Lower lobe of right lung (tissue), 2 donors: ENCODE measurements around the gene ALG1L2. TPM values are rescaled to one million over a fixed set of nuclear protein-coding genes. Genes with fewer than 3 reads are reported as not detected.
"Not testable (repeated sequence)": the region's sequence is repeated elsewhere in the genome, so short reads cannot be mapped to it uniquely, and the experiment has no call there.

ENCODE experiments used
- ATAC-seq, 2 donors: fragments of 200-7000 bp; cut with Tn5 transposase; one replicate each; pipeline ENCODE4 v1.9.1; 2020 to 2022; ENCODE audit warnings: mild to moderate bottlenecking in 2 of 2, moderate library complexity in 2 of 2
- DNase-seq: peaks from one replicate; pipeline ENCODE4 v3.0.0-alpha.2; 2020
- H3K27ac ChIP-seq: fragments of 200-600 bp; one replicate; pipeline ENCODE4 v1.8.0; 2022
- H3K27me3 ChIP-seq: fragments of 200-600 bp; one replicate; pipeline ENCODE4 v1.8.0; 2022; ENCODE audit warnings: low read depth
- H3K36me3 ChIP-seq: fragments of 200-600 bp; one replicate; pipeline ENCODE4 v1.8.0; 2022; ENCODE audit warnings: mild to moderate bottlenecking
- H3K4me1 ChIP-seq: fragments of 200-600 bp; one replicate; pipeline ENCODE4 v1.8.0; 2022
- H3K4me3 ChIP-seq: fragments of 200-600 bp; one replicate; pipeline ENCODE4 v1.8.0; 2022; ENCODE audit warnings: mild to moderate bottlenecking
- H3K9me3 ChIP-seq: fragments of 200-600 bp; one replicate; pipeline ENCODE4 v1.8.0; 2022
- intact Hi-C: fragments of 100-400 bp; cut with DNase I; formaldehyde crosslinking; loops from one replicate; pipeline ENCODE4 v1.11.0; 2022
- total RNA-seq: library from RNA; stranded (reverse); fragmentation: NEBNext Ultra II Directional; extraction: Animal tissue kit (Norgen Biotek cat#: 25700); gene quantifications from one replicate; pipeline ENCODE4 v1.2.1, GENCODE V29; 2021
- TF ChIP-seq, protein P1 (sequence below): fragments of 200-600 bp; IDR thresholded peaks from one replicate; pipeline ENCODE4 v1.8.0; 2022; ENCODE audit warnings: antibody characterized with exemption, mild to moderate bottlenecking
- donor health status: DM: no; HTN: yes; CAD: no; lungs with severe emphysema.

Gene ALG1L2
- total RNA-seq, 1 donor from 2014 or later: 1.5 TPM

DNA sequence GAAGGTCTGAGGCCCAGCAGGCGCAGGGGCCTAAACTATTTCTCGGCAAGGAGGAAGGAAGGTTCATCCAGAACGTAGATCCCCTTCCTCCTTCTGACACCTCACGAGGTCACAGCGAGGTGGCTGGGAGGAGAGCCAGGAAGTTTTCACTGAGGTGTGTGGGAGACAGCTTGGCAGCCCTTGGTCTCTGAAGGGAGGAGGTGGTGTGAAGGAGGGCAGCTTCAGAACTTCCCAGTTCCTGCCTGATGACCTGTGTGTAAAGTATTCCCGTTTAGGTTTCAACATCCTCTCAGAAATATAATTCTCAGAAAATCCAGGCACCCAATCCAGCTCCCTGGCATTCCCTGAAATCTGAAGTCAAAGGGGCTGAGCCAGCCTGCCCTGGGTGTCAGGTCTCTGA, 22.9 kb upstream of the ALG1L2 start:
- H3K4me3 ChIP-seq, H3K4me1 ChIP-seq, H3K27me3 ChIP-seq, intact Hi-C loops, H3K9me3 ChIP-seq, H3K36me3 ChIP-seq: not testable (repeated sequence)
- DNase-seq (peak; percentile 52), ATAC-seq (peak in 1 of 2 donors; percentile 40)
- H3K27ac ChIP-seq: peak overlapping the region; percentile 49

DNA sequence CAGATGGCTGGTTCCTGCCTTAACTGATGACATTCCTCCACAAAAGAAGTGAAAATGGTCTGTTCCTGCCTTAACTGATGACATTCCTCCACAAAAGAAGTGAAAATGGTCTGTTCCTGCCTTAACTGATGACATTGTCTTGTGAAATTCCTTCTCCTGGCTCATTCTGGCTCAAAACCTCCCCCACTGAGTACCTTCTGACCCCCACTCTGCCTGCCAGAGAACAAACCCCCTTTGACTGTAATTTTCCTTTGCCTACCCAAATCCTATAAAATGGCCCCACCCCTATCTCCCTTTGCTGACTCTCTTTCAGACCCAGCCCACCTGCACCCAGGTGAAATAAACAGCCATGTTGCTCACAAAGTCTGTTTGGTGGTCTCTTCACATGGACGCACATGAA, 22.5 kb upstream of the ALG1L2 start:
- H3K4me1 ChIP-seq: not testable (repeated sequence)

DNA sequence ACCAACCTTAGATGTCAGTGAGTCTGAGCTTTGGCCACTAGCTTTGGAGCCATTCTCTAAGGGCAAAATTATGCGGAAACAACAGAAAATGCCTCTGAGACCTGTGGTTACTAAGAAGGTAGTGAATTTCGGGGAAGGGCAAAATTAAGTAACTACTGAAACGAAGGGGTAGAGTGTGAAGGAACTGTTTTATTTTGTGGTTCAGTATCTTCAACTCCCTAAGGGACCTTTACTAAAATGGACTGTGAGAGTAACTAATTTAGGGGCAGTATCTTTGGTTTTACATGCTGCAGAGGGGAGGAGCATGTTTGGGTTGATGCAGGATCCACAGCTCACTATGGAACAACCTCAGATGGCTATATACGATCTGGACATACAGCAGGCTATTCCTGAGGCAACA, 8.0 kb upstream of the ALG1L2 start:
- Histone ChIP-seq H3K27ac (no peak overlapping the region), H3K4me3 (no peak overlapping the region), H3K27me3 (no peaks in the 10 kb centered on the region), H3K36me3 (no peaks in the 10 kb centered on the region), H3K4me1 (no peaks in the 10 kb centered on the region), H3K9me3 (no peaks in the 10 kb centered on the region)
- ATAC-seq (no peak), DNase-seq (no peak)
- TF ChIP-seq, protein P1, sequence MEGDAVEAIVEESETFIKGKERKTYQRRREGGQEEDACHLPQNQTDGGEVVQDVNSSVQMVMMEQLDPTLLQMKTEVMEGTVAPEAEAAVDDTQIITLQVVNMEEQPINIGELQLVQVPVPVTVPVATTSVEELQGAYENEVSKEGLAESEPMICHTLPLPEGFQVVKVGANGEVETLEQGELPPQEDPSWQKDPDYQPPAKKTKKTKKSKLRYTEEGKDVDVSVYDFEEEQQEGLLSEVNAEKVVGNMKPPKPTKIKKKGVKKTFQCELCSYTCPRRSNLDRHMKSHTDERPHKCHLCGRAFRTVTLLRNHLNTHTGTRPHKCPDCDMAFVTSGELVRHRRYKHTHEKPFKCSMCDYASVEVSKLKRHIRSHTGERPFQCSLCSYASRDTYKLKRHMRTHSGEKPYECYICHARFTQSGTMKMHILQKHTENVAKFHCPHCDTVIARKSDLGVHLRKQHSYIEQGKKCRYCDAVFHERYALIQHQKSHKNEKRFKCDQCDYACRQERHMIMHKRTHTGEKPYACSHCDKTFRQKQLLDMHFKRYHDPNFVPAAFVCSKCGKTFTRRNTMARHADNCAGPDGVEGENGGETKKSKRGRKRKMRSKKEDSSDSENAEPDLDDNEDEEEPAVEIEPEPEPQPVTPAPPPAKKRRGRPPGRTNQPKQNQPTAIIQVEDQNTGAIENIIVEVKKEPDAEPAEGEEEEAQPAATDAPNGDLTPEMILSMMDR: no peak
- intact Hi-C loops: no loop called here

More for the DNA sequence above, 22.5 kb upstream of the ALG1L2 start:
- H3K36me3 ChIP-seq, H3K9me3 ChIP-seq, intact Hi-C loops, DNase-seq, ATAC-seq, H3K27me3 ChIP-seq, H3K4me3 ChIP-seq: not testable (repeated sequence)
- peak overlapping the region; percentile 49 for H3K27ac ChIP-seq

DNA sequence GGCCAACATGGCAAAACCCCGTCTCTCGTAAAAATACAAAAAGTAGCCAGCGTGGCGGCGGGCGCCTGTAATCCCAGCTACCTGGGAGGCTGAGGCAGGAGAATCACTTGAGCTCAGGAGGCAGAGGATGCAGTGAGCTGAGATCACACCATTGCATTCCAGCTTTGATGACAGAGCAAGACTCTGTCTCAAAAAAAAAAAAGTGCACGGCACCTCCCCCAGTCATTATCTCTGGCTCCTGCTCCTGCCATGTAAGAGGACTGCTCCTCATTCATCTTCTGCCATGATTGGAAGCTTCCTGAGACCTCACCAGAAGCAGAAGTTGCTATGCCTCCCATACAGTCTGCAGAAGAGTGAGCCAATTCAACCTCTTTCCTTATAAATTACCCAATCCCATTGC, 4.0 kb upstream of the ALG1L2 start:
- H3K36me3 ChIP-seq: no peaks in the 10 kb centered on the region
- DNase-seq (no peak), ATAC-seq (no peak)
- H3K4me1 ChIP-seq: no peaks in the 10 kb centered on the region
- TF ChIP-seq, protein P1: no peak
- no peaks in the 10 kb centered on the region for H3K9me3 ChIP-seq
- intact Hi-C loops: no loop called here
- H3K4me3 ChIP-seq: no peak overlapping the region
- no peaks in the 10 kb centered on the region for H3K27me3 ChIP-seq
- no peak overlapping the region for H3K27ac ChIP-seq

DNA sequence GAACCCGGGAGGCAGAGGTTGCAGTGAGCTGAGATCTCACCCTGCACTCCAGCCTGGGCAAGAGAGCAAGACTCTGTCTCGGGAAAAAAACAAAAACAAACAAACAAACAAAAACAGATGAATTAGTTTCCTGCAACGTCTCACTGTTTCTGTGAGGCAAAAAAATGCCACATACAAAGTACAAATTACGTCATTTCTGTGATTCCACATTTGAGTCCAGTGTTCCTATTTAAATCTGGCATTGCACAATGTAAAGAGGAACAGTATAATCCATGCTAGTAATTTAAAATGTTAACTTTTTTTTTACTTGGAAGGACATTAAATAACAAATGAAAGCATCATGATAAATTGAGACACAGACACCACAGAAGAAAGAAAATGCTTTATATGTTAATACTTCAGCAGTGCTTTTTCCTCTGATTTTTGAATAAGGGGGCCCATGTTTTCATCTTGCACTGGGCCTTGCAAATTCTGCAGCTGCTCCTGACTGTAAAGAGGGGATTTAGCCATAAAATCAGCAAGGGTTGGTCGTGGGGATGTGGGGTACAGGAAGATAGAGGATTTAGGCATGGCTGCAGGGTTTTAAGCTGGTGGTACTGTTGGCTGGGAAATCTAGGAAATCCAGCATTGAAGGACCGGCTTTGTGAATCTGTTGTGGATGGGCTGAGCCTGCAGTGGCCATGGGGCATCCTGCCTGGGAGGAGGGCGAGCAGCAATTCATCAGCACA, 1.9 kb downstream of the ALG1L2 start:
- H3K36me3 ChIP-seq, H3K27ac ChIP-seq, DNase-seq, intact Hi-C loops, H3K4me1 ChIP-seq, H3K9me3 ChIP-seq, H3K27me3 ChIP-seq, H3K4me3 ChIP-seq: not testable (repeated sequence)
- peak; percentile 12 to 24 for ATAC-seq

DNA sequence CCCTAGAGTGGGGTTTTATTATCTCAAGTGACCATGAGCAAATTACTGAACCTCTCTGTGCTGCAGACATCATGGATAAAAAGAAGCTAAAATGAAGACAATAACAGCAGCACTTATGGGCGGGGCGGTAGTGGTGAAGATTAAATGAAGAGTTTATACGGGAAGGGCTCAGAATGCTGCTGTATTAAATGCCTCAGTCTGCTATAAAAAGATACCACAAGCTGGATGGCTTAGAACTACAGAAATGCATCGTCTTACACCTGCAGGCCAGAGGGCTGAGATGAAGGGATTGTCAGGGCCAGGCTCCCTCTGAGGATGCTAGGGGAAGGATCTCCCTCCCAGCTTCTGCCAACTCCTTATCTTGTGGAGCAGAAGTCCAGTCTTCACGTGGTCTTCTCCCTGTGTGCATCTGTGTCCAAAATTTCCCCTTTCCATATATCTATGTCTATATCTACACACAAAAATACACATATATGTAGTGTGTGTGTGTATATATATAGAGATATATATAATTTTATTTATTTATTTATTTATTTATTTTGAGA, 2.9 kb downstream of the ALG1L2 start:
- ATAC-seq (no peak), DNase-seq (no peak)

DNA sequence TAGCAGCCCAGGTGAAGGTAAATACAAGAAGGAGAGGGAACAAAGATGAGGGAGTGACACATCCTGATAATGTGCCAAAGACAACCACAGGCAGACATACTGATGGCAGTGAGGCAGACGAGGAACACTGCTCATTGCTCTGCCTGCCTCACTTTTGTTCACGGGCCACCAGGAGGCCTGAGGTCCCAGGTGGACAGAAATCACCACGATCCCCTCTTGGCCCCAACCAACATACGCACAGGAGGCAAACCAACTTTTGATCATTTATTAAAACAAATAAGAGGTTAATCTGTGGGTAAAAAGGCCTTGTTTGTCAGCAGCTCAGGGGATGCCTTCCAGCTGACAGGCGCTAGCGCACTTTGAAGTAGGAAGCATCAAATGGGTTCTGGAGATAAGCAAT, 4.2 kb downstream of the ALG1L2 start:
- H3K9me3 ChIP-seq: no peaks in the 10 kb centered on the region
- intact Hi-C loops: no loop called here
- no peaks in the 10 kb centered on the region for H3K36me3 ChIP-seq
- H3K27ac ChIP-seq: no peak overlapping the region
- no peaks in the 10 kb centered on the region for H3K4me1 ChIP-seq
- H3K4me3 ChIP-seq: no peak overlapping the region
- DNase-seq: no peak
- H3K27me3 ChIP-seq: no peaks in the 10 kb centered on the region
- no peak for ATAC-seq
- TF ChIP-seq, protein P1: no peak

More for the DNA sequence above, 2.9 kb downstream of the ALG1L2 start:
- Histone ChIP-seq H3K27ac (no peak overlapping the region), H3K4me1 (no peaks in the 10 kb centered on the region), H3K27me3 (no peaks in the 10 kb centered on the region), H3K9me3 (no peaks in the 10 kb centered on the region), H3K4me3 (no peak overlapping the region), H3K36me3 (no peaks in the 10 kb centered on the region)
- intact Hi-C loops: no loop called here
- TF ChIP-seq, protein P1: no peak

DNA sequence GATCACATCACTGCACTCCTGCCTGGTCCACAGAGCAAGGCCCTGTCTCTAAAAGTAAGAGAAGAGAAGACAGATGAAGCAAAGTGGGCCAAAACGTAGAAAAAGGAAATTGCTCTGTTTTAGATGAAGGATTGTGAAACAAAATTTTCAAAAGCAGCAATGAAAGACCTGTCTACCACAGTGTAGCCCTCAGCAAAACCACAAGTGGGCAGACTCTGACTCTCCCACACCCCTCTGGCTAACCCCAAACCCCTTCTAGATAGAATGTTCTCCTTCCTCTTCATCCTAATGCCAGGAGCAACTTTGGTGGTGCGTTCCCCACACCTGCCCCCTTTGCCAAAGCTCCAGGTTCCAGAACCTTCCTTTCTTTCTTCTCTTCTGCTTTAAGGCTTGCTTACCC, 5.0 kb downstream of the ALG1L2 start:
- H3K9me3 ChIP-seq, H3K4me3 ChIP-seq, H3K27ac ChIP-seq, H3K4me1 ChIP-seq, intact Hi-C loops, DNase-seq, H3K36me3 ChIP-seq, H3K27me3 ChIP-seq: not testable (repeated sequence)
- peak in 1 of 2 donors; percentile 43 for ATAC-seq
